Measurements from ENCODE around the gene PIK3CB.
"Not testable (repeated sequence)": the region's sequence is repeated elsewhere in the genome, so short reads cannot be mapped to it uniquely, and the experiment has no call there.

Gene PIK3CB

DNA sequence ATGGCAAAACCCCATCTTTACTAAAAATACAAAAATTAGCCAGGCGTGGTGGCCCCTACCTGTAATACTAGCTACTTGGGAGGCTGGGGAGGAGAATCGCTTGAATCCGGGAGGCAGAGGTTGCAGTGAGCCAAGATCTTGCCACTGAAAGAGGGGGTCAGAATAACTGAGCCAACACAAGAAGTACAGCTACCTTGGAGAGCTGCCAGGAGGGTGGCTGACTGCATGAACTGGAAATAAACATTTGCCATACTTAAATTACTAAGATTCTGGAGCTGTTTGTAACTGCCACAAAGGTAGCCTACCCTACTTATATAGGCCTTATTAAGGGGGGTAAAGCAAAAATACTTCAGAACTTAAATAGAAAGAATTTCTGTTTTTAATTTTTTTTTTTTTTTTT is 15.4 kb upstream of the PIK3CB start:
- ChIA-PET CTCF (interaction anchor here (0.6 to 1.1 kb wide), 2 partner anchors 27 to 98 kb away, joined by 3 to 7 read pairs; no protein-coding TSS in a partner anchor), POLR2A (ENCODE audit: low non-redundant PET) (no interaction called here)
- H3K27ac ChIP-seq: no peak overlapping the region
- DNase-seq (ENCODE audit: low spot score): no peak
- TF ChIP-seq, protein P1, sequence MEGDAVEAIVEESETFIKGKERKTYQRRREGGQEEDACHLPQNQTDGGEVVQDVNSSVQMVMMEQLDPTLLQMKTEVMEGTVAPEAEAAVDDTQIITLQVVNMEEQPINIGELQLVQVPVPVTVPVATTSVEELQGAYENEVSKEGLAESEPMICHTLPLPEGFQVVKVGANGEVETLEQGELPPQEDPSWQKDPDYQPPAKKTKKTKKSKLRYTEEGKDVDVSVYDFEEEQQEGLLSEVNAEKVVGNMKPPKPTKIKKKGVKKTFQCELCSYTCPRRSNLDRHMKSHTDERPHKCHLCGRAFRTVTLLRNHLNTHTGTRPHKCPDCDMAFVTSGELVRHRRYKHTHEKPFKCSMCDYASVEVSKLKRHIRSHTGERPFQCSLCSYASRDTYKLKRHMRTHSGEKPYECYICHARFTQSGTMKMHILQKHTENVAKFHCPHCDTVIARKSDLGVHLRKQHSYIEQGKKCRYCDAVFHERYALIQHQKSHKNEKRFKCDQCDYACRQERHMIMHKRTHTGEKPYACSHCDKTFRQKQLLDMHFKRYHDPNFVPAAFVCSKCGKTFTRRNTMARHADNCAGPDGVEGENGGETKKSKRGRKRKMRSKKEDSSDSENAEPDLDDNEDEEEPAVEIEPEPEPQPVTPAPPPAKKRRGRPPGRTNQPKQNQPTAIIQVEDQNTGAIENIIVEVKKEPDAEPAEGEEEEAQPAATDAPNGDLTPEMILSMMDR (conservative IDR thresholded peaks at IDR 0.05; ENCODE audit: low read depth): no peak

DNA sequence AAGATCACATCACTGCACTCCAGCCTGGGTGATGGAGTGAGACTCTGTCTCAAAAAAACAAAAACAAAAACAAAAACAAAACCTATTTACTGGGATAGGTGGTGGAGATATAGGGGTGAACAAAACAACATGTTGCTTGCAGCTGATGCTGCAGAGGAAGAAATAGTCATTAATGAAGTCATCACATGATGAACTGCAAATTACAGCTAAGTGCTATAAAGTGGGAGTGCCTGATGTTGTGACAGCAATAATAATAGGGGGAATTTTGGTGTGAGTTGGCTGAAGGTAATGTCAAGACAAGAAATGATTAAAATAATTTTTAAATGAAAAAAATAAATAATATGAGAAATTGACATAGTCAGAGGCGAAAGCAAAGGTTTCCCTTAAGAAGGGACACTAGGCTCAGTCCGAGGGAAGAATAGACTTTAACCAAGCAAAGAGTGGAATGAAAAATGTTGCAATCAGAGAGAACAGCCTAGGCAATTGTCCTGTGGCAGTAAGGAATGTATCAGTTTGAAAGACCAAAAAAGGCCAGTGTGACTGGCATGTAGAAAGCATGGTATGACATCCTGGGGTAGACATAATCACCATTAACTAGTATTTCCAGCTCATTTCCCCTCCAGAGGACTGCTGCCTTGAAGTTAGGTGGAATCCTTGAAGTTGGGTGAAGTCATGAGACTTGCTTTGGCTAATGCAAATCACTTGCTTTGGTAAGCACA is 14.7 kb upstream of the PIK3CB start:
- ChIA-PET POLR2A (ENCODE audit: low non-redundant PET) (no interaction called here), CTCF (interaction anchor here (1.1 kb wide), 1 partner anchor 26 kb away, joined by 7 read pairs; no protein-coding TSS in a partner anchor)
- H3K27ac ChIP-seq: no peak overlapping the region
- TF ChIP-seq, protein P1 (conservative IDR thresholded peaks at IDR 0.05; ENCODE audit: low read depth): no peak
- no peak for DNase-seq (ENCODE audit: low spot score)

GRCh38 chr3:138848696-138849095 is 14.0 kb upstream of the PIK3CB start:
- ChIA-PET POLR2A (ENCODE audit: low non-redundant PET) (no interaction called here), CTCF (interaction anchor here (0.7 to 0.9 kb wide), 2 partner anchors 17 to 86 kb away, joined by 3 to 4 read pairs; no protein-coding TSS in a partner anchor)
- no peak overlapping the region for H3K27ac ChIP-seq
- TF ChIP-seq, protein P1 (conservative IDR thresholded peaks at IDR 0.05; ENCODE audit: low read depth): no peak
- no peak for DNase-seq (ENCODE audit: low spot score)

DNA sequence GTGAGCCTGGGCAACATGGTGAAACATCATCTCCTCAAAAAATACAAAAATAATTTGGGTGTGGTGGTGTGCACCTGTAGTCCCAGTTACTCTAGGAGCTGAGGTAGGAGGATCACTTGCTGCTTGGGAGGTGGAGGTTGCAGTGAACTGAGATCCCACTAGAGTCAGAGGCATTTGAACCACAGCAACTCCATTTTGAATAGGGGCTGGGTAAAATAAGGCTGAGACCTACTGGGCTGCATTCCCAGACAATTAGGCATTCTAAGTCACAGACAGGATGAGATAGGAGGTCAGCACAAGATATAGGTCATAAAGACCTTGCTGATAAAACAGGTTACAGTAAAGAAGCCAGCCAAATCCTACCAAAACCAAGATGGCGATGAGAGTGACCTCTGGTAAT is 12.1 kb upstream of the PIK3CB start:
- DNase-seq (ENCODE audit: low spot score); H3K27ac ChIP-seq; POLR2A ChIA-PET (ENCODE audit: low non-redundant PET); CTCF ChIA-PET: not testable (repeated sequence)

- CTCF ChIA-PET: no interaction called here
- POLR2A ChIA-PET (ENCODE audit: low non-redundant PET): no interaction called here
- no peak for DNase-seq (ENCODE audit: low spot score)
- no peak overlapping the region for H3K27ac ChIP-seq
- TF ChIP-seq, protein P1 (conservative IDR thresholded peaks at IDR 0.05; ENCODE audit: low read depth): no peak
Measured at GRCh38 chr3:138846262-138846791, 11.6 kb upstream of the PIK3CB start.

DNA sequence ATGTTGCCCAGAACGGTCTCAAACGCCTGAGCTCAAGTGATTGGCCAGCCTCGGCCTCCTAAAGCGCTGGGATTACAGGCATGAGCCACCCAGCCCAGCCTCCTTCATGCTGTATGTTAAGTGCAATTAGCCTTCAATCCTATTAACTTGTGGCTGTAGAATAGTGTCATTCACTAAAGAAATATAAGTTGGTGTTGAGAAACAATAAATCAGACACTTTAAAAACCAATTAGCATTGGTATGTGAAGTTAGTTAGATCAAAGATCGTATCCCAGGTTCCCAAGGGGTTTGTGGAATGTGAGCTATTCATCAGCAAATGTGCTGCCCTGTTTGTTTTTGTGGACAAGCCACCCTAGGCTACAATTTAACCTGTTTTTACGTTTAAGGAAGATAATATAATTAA is 11.0 kb upstream of the PIK3CB start:
- POLR2A ChIA-PET (ENCODE audit: low non-redundant PET): no interaction called here

More for the DNA sequence above, 11.0 kb upstream of the PIK3CB start:
- no peak overlapping the region for H3K27ac ChIP-seq
- DNase-seq (ENCODE audit: low spot score): no peak
- CTCF ChIA-PET: interaction anchor here (0.7 to 1.0 kb wide), 2 partner anchors 70 to 427 kb away, joined by 3 to 4 read pairs; no protein-coding TSS in a partner anchor
- TF ChIP-seq, protein P1 (conservative IDR thresholded peaks at IDR 0.05; ENCODE audit: low read depth): no peak

All from RWPE1 (cell line).